Lung (tissue), 12 donors: Measurements from ENCODE around the gene PRPF8. TPM values are rescaled to one million over a fixed set of nuclear protein-coding genes. Genes with fewer than 3 reads are reported as not detected.
"Not testable (repeated sequence)": the region's sequence is repeated elsewhere in the genome, so short reads cannot be mapped to it uniquely, and the experiment has no call there.

ENCODE experiments used
- ATAC-seq: fragments of 200-7000 bp; cut with Tn5 transposase; one replicate; pipeline ENCODE4 v1.9.1; 2020; ENCODE audit warnings: moderate number of reproducible peaks; ENCODE audit not compliant: insufficient read depth, low FRiP score
- DNase-seq, 3 donors: peaks; one replicate each; pipeline ENCODE4 v3.0.0-alpha.2; 2013 to 2017
- H3K27ac ChIP-seq, 2 donors: one replicate each; pipeline ENCODE4 v1.5.1; 2013; ENCODE audit warnings: mild to moderate bottlenecking in 2 of 2, moderate library complexity in 2 of 2, control low read depth in 1 of 2, inconsistent platforms in 1 of 2, low read depth in 1 of 2, low read length in 1 of 2
- H3K27me3 ChIP-seq, 3 donors: one replicate each; pipeline ENCODE4 v1.5.1; 2013; ENCODE audit warnings: low read length in 2 of 3; ENCODE audit not compliant: control insufficient read depth in 3 of 3, insufficient read depth in 3 of 3
- H3K36me3 ChIP-seq, 4 donors: one replicate each; pipeline ENCODE4 v1.5.1; 2013; ENCODE audit warnings: low read length in 4 of 4, mild to moderate bottlenecking in 1 of 4, moderate library complexity in 1 of 4; ENCODE audit not compliant: control insufficient read depth in 4 of 4, insufficient read depth in 4 of 4
- H3K4me1 ChIP-seq, 5 donors: one replicate each; pipeline ENCODE4 v1.5.1; 2013; ENCODE audit warnings: low read length in 5 of 5, mild to moderate bottlenecking in 2 of 5, moderate library complexity in 1 of 5; ENCODE audit not compliant: control insufficient read depth in 5 of 5, insufficient read depth in 5 of 5
- H3K4me3 ChIP-seq: one replicate; pipeline ENCODE4 v1.5.1; 2013; ENCODE audit warnings: mild to moderate bottlenecking, control low read depth, moderate library complexity
- H3K9ac ChIP-seq, 2 donors: one replicate each; pipeline ENCODE4 v1.5.1; 2013; ENCODE audit warnings: low read length in 2 of 2, control low read depth in 1 of 2; ENCODE audit not compliant: insufficient read depth in 1 of 2
- H3K9me3 ChIP-seq, 4 donors: one replicate each; pipeline ENCODE4 v1.5.1; 2013; ENCODE audit warnings: low read length in 3 of 4, mild to moderate bottlenecking in 1 of 4, moderate library complexity in 1 of 4; ENCODE audit not compliant: control insufficient read depth in 4 of 4, insufficient read depth in 3 of 4
- WGBS, 2 donors: extraction: QIAGEN DNeasy Blood & Tissue Kit; methylation state at CpG; one replicate each; pipeline ENCODE4 v1.1.7; 2013; 5-methylcytosine and 5-hydroxymethylcytosine counted together
- polyA plus RNA-seq, 2 donors: library from polyadenylated mRNA; stranded (reverse); fragments of 200-250 nt; gene quantifications; one replicate each; pipeline ENCODE4 v1.2.1, GENCODE V29; 2013
- total RNA-seq, 2 donors: library from RNA; depleted of rRNA in 1 of 2; stranded (reverse); fragments of >200 nt in 1 of 2; gene quantifications; one replicate each; pipeline ENCODE4 v1.2.1, GENCODE V29; 2014 to 2021
- TF ChIP-seq, protein P1 (sequence below): IDR thresholded peaks from 2 replicates; pipeline ENCODE4 v1.5.1; 2012; ENCODE audit warnings: mild to moderate bottlenecking; ENCODE audit errors: control extremely low read depth, extremely low read depth
- donor health status: control.
- donor health status: control.
- donor health status: Bipolar disorder and iron deficiency.
- donor health status: healthy.
- donor health status: DM: yes; HTN: yes; CAD: no.

Gene PRPF8
- total and polyA plus RNA-seq, 4 donors = 97.2 to 277 (median 161) TPM

DNA sequence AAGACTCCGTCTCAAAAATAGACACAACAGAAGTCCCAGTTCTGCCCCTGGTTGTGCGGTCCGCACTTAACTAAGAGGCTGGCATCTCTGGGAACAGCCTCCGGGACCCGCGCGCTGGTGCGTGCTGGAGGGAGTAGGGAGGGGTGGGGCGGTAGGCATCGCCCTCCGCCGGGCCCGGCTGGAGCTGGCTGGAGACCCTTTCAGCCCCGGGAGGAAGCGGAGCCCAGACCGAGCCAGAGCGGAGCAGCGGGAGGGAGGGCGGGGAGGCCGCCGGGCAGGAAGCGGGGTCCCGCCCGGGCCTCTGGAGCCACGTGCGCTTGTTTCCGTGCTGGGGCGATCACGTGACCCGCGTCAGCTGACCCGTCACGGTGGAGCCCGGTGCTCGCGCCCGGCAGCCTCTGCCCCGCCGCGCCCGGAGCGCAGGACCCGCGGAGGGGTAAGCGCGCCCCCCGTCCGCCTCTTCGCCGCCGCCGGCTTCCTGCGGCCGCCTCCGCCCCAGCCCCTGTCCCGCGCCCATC, 39.7 kb upstream of the PRPF8 start, which contains the start of gene WDR81:
TSS of gene WDR81 (plus strand) at position 354 of the 518 bp plus-strand sequence. CDS start 256 bp downstream, outside the sequence.
- WGBS, 2 donors = 0% methylated on average over 25 to 57 of the region's 57 CpGs
- H3K27me3 ChIP-seq = no peaks in the 10 kb centered on the region
- no peaks in the 10 kb centered on the region for H3K9me3 ChIP-seq
- peak; percentile 86 to 94 (median 90) for DNase-seq
- H3K27ac ChIP-seq = peak within 1 kb of the TSS; percentile 74 to 96
- H3K4me3 ChIP-seq = peak within 1 kb of the TSS; percentile 57
- TF ChIP-seq, protein P1, sequence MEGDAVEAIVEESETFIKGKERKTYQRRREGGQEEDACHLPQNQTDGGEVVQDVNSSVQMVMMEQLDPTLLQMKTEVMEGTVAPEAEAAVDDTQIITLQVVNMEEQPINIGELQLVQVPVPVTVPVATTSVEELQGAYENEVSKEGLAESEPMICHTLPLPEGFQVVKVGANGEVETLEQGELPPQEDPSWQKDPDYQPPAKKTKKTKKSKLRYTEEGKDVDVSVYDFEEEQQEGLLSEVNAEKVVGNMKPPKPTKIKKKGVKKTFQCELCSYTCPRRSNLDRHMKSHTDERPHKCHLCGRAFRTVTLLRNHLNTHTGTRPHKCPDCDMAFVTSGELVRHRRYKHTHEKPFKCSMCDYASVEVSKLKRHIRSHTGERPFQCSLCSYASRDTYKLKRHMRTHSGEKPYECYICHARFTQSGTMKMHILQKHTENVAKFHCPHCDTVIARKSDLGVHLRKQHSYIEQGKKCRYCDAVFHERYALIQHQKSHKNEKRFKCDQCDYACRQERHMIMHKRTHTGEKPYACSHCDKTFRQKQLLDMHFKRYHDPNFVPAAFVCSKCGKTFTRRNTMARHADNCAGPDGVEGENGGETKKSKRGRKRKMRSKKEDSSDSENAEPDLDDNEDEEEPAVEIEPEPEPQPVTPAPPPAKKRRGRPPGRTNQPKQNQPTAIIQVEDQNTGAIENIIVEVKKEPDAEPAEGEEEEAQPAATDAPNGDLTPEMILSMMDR = no peak
- H3K36me3 ChIP-seq = peaks cover 0 to 27% (median 0%) of the 10 kb centered on the region in 4 donors
- H3K4me1 ChIP-seq = peaks cover 0 to 16% (median 0%) of the 10 kb centered on the region in 5 donors
- ATAC-seq = peak; percentile 63
- no peak within 1 kb of the TSS for H3K9ac ChIP-seq

DNA sequence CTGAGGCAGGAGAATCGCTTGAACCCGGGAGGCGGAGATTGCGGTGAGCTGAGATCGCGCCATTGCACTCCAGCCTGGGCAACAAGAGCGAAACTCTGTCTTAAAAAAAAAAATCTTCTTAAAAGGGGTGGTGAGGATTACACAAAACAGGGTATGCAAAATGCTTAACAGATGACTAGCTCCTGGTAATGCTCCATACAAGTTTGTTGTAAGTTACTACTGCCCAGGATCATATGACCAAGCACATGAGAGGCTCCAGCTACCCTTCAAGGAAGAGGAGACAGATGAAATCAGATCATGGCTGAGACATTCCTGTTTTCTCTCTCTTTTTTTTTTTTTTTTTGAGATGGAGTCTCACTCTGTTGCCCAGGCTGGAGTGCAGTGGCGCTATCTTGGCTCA, 37.4 kb upstream of the PRPF8 start:
- 95% methylated on average over 8 of the region's 8 CpGs for WGBS, 2 donors
- not testable (repeated sequence) for H3K27ac ChIP-seq, DNase-seq, H3K4me3 ChIP-seq, H3K9me3 ChIP-seq, H3K27me3 ChIP-seq, ATAC-seq, H3K36me3 ChIP-seq, H3K9ac ChIP-seq
- H3K4me1 ChIP-seq = peaks cover 3 to 22% (median 10%) of the 10 kb centered on the region in 5 donors

DNA sequence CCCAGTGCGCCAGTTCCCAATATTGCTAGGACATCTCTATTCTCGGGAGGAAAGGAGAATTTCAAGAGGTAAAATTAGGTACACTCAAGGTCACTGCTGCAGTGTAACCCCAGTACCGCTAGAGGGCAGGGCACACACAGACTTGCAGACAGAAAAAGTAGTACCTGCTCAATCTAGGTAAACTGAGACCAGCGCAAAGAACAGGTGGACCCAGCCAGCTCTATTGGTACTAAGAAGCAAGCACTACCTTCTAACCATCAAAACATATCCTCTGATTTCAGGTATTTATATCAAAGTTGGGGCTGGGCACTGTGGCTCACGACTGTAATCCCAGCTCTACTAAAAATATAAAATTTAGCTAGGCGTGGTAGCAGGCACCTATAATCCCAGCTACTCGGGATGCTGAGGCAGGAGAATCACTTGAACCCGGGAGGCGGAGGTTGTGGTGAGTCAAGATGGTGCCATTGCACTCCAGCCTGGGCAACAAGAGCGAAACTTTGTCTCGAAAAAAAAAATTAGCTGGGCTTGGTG, 36.3 kb upstream of the PRPF8 start:
- H3K4me3 ChIP-seq = no peak overlapping the region
- H3K36me3 ChIP-seq = no peaks in the 10 kb centered on the region
- no peaks in the 10 kb centered on the region for H3K27me3 ChIP-seq
- no peak overlapping the region for H3K27ac ChIP-seq
- peaks cover 5 to 26% (median 10%) of the 10 kb centered on the region in 5 donors for H3K4me1 ChIP-seq
- TF ChIP-seq, protein P1 = peak; percentile 98
- no peaks in the 10 kb centered on the region for H3K9me3 ChIP-seq
- H3K9ac ChIP-seq = no peak overlapping the region
- DNase-seq = peak; percentile 55 to 64 (median 63)
- 37 to 39% methylated on average over 11 of the region's 11 CpGs for WGBS, 2 donors
- no peak for ATAC-seq

DNA sequence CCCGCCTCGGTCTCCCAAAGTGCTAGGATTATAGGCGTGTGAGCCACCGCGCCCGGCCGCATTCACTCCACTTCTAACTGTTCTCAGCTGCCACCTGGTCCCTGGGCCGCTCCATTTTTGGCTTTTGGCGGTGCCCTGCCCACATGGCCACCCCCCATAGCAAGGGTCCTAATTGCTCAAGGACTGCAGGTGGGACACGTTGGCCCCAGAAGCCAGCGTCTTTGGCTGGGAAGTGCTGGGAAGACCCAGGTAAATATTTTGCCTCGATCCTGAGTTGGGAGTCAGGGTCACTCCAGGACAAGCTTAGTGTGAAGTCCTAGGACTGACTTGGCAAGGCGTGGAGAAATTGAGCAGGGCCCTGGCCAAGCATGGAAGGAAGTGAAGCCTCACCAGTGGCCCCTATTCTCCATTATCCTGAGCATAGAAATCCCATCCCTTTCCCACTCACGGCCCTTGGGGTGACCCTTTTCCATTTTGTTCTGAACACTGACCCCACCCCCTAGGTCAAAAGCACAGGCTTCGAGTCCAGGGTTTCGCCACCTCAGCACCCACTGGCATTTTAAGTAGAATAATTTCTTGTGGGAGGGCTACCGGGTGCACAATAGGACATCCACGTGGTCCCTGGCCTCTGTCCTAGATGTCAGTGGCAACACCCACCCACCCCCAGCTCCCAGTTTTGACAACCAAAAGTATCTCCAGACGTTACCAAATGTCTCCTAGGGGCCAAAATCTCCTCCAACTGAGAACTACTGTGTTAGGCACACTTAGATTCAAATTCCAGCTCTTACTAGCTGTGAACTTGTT, 33.9 kb upstream of the PRPF8 start:
- ATAC-seq = no peak
- TF ChIP-seq, protein P1 = no peak
- peaks cover 0 to 6% (median 0%) of the 10 kb centered on the region in 4 donors for H3K36me3 ChIP-seq
- H3K27ac ChIP-seq = peak overlapping the region; percentile 83 to 100
- WGBS, 2 donors = 77 to 82% methylated on average over 18 to 19 of the region's 19 CpGs
- no peak for DNase-seq
- no peak overlapping the region for H3K4me3 ChIP-seq
- peaks cover 5 to 29% (median 13%) of the 10 kb centered on the region in 5 donors for H3K4me1 ChIP-seq
- no peaks in the 10 kb centered on the region for H3K27me3 ChIP-seq
- no peaks in the 10 kb centered on the region for H3K9me3 ChIP-seq
- no peak overlapping the region for H3K9ac ChIP-seq
